HepG2 (cell line): ENCODE results near the gene SUB1. TPM values are rescaled to one million over a fixed set of nuclear protein-coding genes. Genes with fewer than 3 reads are reported as not detected.

ENCODE experiments used
- ATAC-seq: fragments of 200-7000 bp; cut with Tn5 transposase; 3 replicates; pipeline ENCODE4 v1.9.1; 2020; ENCODE audit warnings: mild to moderate bottlenecking, moderate library complexity
- BruUV-seq: library from RNA; stranded (reverse); fragments of 400-500 nt; replicated peaks from 2 replicates; lab custom pipeline; 2021; lab: Mats Ljungman, UMichigan
- CTCF ChIA-PET: fragments of 300-600 bp; formaldehyde crosslinking; extraction: SDS; loops from one replicate; lab custom pipeline; 2021; ENCODE audit warnings: low total read pairs, inconsistent platforms, low intra/inter-chr PET ratio; lab: Yijun Ruan, JAX
- POLR2A ChIA-PET: fragments of 350-600 bp; sonication (Branson Sonifier 250); formaldehyde crosslinking; loops from one replicate; lab custom pipeline; 2020; ENCODE audit warnings: antibody characterized with exemption, inconsistent platforms; lab: Yijun Ruan, JAX
- DNase-seq: peaks from one replicate; pipeline ENCODE4 v3.0.0-alpha.2; 2015; ENCODE audit warnings: low spot score
- FAIRE-seq: peaks from 3 replicates; lab custom pipeline; 2011; peaks lifted over from hg19 to GRCh38; lab: Jason Lieb, UNC
- H2AFZ ChIP-seq: one replicate; pipeline ENCODE4 v1.6.1; 2011; ENCODE audit warnings: low read length, inconsistent platforms
- H3K27ac ChIP-seq: fragments of 300-600 bp; 3 replicates; pipeline ENCODE4 v1.8.0; 2011; ENCODE audit warnings: mixed run types, mild to moderate bottlenecking, mixed read lengths, low read length, inconsistent platforms; ENCODE audit not compliant: insufficient read depth; ENCODE audit errors: extremely low read length
- H3K27me3 ChIP-seq, 2 experiments: fragments of 200-600 bp in 1 of 2; 2 replicates in 1 of 2; 3 replicates in 1 of 2; pipeline versions ENCODE4 v1.6.0 to v1.8.0; 2011; ENCODE audit warnings: low read length in 2 of 2, mild to moderate bottlenecking in 2 of 2, moderate library complexity in 2 of 2, inconsistent platforms in 1 of 2; ENCODE audit not compliant: insufficient read depth in 2 of 2, control insufficient read depth in 1 of 2
- H3K36me3 ChIP-seq, 2 experiments: fragments of 200-600 bp in 1 of 2; replicated peaks in 1 of 2; 2 replicates in 1 of 2; 3 replicates in 1 of 2; pipeline versions ENCODE4 v1.5.1 to v1.8.0; 2011; ENCODE audit warnings: low read length in 2 of 2, inconsistent platforms in 1 of 2; ENCODE audit not compliant: insufficient read depth in 2 of 2, control insufficient read depth in 1 of 2
- H3K4me1 ChIP-seq: 2 replicates; pipeline ENCODE4 v1.5.1; 2012; ENCODE audit warnings: low read length, inconsistent platforms; ENCODE audit not compliant: insufficient read depth
- H3K4me2 ChIP-seq: 2 replicates; pipeline ENCODE4 v1.6.0; 2011; ENCODE audit warnings: low read depth, low read length, inconsistent platforms
- H3K4me3 ChIP-seq, 3 experiments: fragments of 200-600 bp in 1 of 3; sonication (generic), shearing (Covaris generic) in 1 of 3; replicated peaks in 1 of 3; 2 replicates each; pipeline ENCODE4 v1.5.1; 2011 to 2016; ENCODE audit warnings: low read length in 3 of 3, inconsistent platforms in 2 of 3, low read depth in 2 of 3, mild to moderate bottlenecking in 2 of 3, control low read depth in 1 of 3, mixed read lengths in 1 of 3; ENCODE audit not compliant: insufficient read depth in 1 of 3
- H3K79me2 ChIP-seq: one replicate; pipeline ENCODE4 v1.6.1; 2011; ENCODE audit warnings: low read length, inconsistent platforms; ENCODE audit not compliant: insufficient read depth
- H3K9ac ChIP-seq: 2 replicates; pipeline ENCODE4 v1.6.0; 2011; ENCODE audit warnings: mild to moderate bottlenecking, low read depth, low read length, inconsistent platforms; ENCODE audit not compliant: insufficient read depth
- H3K9me3 ChIP-seq: 2 replicates; pipeline ENCODE4 v1.5.1; 2012; ENCODE audit warnings: mild to moderate bottlenecking, low read length
- H4K20me1 ChIP-seq: 2 replicates; pipeline ENCODE4 v1.6.0; 2011; ENCODE audit warnings: inconsistent platforms, mild to moderate bottlenecking, low read length, moderate library complexity; ENCODE audit not compliant: insufficient read depth
- BRCA1 ChIP-seq: sonication (generic); formaldehyde crosslinking; IDR thresholded peaks from 2 replicates; pipeline ENCODE4 v1.4.0; 2020; ENCODE audit warnings: missing genetic modification reagents
- EED ChIP-seq: sonication (generic); formaldehyde crosslinking; IDR thresholded peaks from 2 replicates; pipeline ENCODE4 v1.5.0; 2020; ENCODE audit warnings: mild to moderate bottlenecking, missing genetic modification reagents
- FUBP1 ChIP-seq: sonication (generic); formaldehyde crosslinking; IDR thresholded peaks from 2 replicates; pipeline ENCODE4 v1.5.1; 2020; ENCODE audit warnings: missing genetic modification reagents, mild to moderate bottlenecking, borderline replicate concordance
- GATAD1 ChIP-seq: IDR thresholded peaks from 2 replicates; pipeline ENCODE4 v1.6.1; 2016; ENCODE audit warnings: missing genetic modification reagents, missing compliant biosample characterization
- GPBP1L1 ChIP-seq: sonication (generic); formaldehyde crosslinking; IDR thresholded peaks from 2 replicates; pipeline ENCODE4 v1.5.0; 2020; ENCODE audit warnings: mild to moderate bottlenecking, missing genetic modification reagents
- HMG20A ChIP-seq: IDR thresholded peaks from 2 replicates; pipeline ENCODE4 v1.6.1; 2016; ENCODE audit warnings: borderline replicate concordance
- SMAD3 ChIP-seq: sonication (generic); formaldehyde crosslinking; IDR thresholded peaks from 2 replicates; pipeline ENCODE4 v1.4.0; 2020; ENCODE audit warnings: missing genetic modification reagents
- SOX13 ChIP-seq, 3 experiments: fragments of 450-650 bp in 1 of 3; sonication (generic) in 1 of 3; formaldehyde crosslinking in 1 of 3; IDR thresholded peaks in 2 of 3; conservative IDR thresholded peaks in 1 of 3; 2 replicates each; pipeline versions ENCODE4 v1.5.0 to v1.6.1; 2016 to 2020; ENCODE audit warnings: antibody characterized with exemption in 1 of 3, mild to moderate bottlenecking in 1 of 3, missing compliant biosample characterization in 1 of 3, missing genetic modification reagents in 1 of 3, moderate library complexity in 1 of 3
- SOX5 ChIP-seq: IDR thresholded peaks from 2 replicates; pipeline ENCODE4 v1.6.1; 2016; ENCODE audit warnings: borderline replicate concordance
- SP1 ChIP-seq, 2 experiments: fragments of 450-650 bp in 1 of 2; sonication (generic) in 1 of 2; formaldehyde crosslinking in 1 of 2; IDR thresholded peaks; 2 replicates each; pipeline versions ENCODE4 v1.4.0 to v1.6.1; 2016 to 2020; ENCODE audit warnings: missing genetic modification reagents in 1 of 2
- TOE1 ChIP-seq: sonication (generic); formaldehyde crosslinking; IDR thresholded peaks from 2 replicates; pipeline ENCODE4 v1.4.0; 2020; ENCODE audit warnings: mild to moderate bottlenecking, missing genetic modification reagents
- ZMYM3 ChIP-seq: sonication (generic); formaldehyde crosslinking; IDR thresholded peaks from 2 replicates; pipeline ENCODE4 v1.5.1; 2020; ENCODE audit warnings: mild to moderate bottlenecking, missing genetic modification reagents
- ZNF224 ChIP-seq: sonication (generic); formaldehyde crosslinking; IDR thresholded peaks from 2 replicates; pipeline ENCODE4 v1.5.0; 2020; ENCODE audit warnings: mild to moderate bottlenecking, missing genetic modification reagents
- ZNF580 ChIP-seq: IDR thresholded peaks from 2 replicates; pipeline ENCODE4 v1.6.1; 2016; ENCODE audit warnings: low read depth, borderline replicate concordance
- ZNF598 ChIP-seq: sonication (generic); formaldehyde crosslinking; IDR thresholded peaks from 2 replicates; pipeline ENCODE4 v1.5.1; 2020; ENCODE audit warnings: mild to moderate bottlenecking, missing genetic modification reagents, borderline replicate concordance
- ZSCAN20 ChIP-seq: sonication (generic); formaldehyde crosslinking; IDR thresholded peaks from 2 replicates; pipeline ENCODE4 v1.4.0; 2020; ENCODE audit warnings: missing genetic modification reagents, mild to moderate bottlenecking, borderline replicate concordance
- in situ Hi-C: cut with HindIII; loops from 2 replicates; pipeline ENCODE4 v1.10.0; 2017; ENCODE audit warnings: low pct_unique_long_range_greater_than_20kb; ENCODE audit not compliant: extremely low pct_ligation_motif_present
- intact Hi-C: fragments of 100-400 bp; cut with micrococcal nuclease; formaldehyde crosslinking; loops from one replicate; pipeline ENCODE4 v1.10.0; 2022; ENCODE audit not compliant: unreplicated experiment
- polyA plus RNA-seq, 8 experiments: library from polyadenylated mRNA; depleted of rRNA in 3 of 8; stranded (reverse) in 7 of 8; unstranded in 1 of 8; fragments of >200 nt; fragmentation: Illumina TruSeq in 4 of 8; extraction: Trizol in 4 of 8; gene quantifications; 2 replicates each; pipeline versions ENCODE4 v1.2.1 to v1.2.3, GENCODE V29; 2011 to 2016; ENCODE audit warnings: low read depth in 4 of 8, missing spikeins in 1 of 8, mixed read lengths in 1 of 8; ENCODE audit not compliant: insufficient read depth in 1 of 8
- total RNA-seq, 5 experiments: library from RNA; depleted of rRNA; stranded (reverse); fragments of >200 nt; fragmentation: Illumina TruSeq; extraction: Trizol; gene quantifications; 2 replicates each; pipeline ENCODE4 v1.2.3, GENCODE V29; 2016; ENCODE audit warnings: low read depth in 1 of 5

The SUB1 gene
- total and polyA plus RNA-seq, 2 of the 13 experiments (the other 11 are each of a cell fraction or from before 2014, with no cell fraction given): 182 to 693 TPM

GRCh38 chr5:32559411-32559810 lies 25.9 kb upstream of the SUB1 start:
- ChIA-PET POLR2A (interaction anchor here (1.5 to 1.6 kb wide), 2 partner anchors 15 to 23 kb away, joined by 6 to 7 read pairs; no protein-coding TSS in a partner anchor), CTCF (no interaction called here)
- no peak for ATAC-seq
- Histone ChIP-seq H3K9ac (no peak overlapping the region), H3K79me2 (no peaks in the 10 kb centered on the region), H3K36me3 (no peaks in the 10 kb centered on the region), H3K4me2 (peak overlapping the region; percentile 4; the same call in 1 of the 2 replicates), H3K4me1 (peaks cover 70% of the 10 kb centered on the region), H2AFZ (no peak overlapping the region), H3K27ac (peak overlapping the region; percentile 31), H3K27me3 (no peaks in the 10 kb centered on the region), H4K20me1 (no peaks in the 10 kb centered on the region), H3K4me3 (no peak overlapping the region), H3K9me3 (no peaks in the 10 kb centered on the region)
- TF ChIP-seq SOX5 (CRISPR knock-in tag): peak; percentile 45; the same call in 1 of the 2 replicates
- no peak for TF ChIP-seq FUBP1 (CRISPR knock-in tag)
- no peak for TF ChIP-seq ZNF224 (CRISPR knock-in tag)
- no peak for TF ChIP-seq ZMYM3 (CRISPR knock-in tag)
- no peak for TF ChIP-seq SOX13 (IDR thresholded peaks at IDR 0.05)
- peak in 1 of 2 experiments; percentile 72; a peak in 2 of 4 replicates for TF ChIP-seq SOX13 (CRISPR knock-in tag; conservative IDR thresholded peaks at IDR 0.05 in 1 of 2, IDR thresholded peaks at IDR 0.05 in 1 of 2)
- TF ChIP-seq HMG20A: 0 out of 2 replicates have a peak, but pooled peaks have one; percentile 26
- in situ Hi-C loops (no loop called here), intact Hi-C loops (no loop called here)
- no peak for DNase-seq
- no peak for FAIRE-seq
- BruUV-seq: no TSS peak

GRCh38 chr5:32559921-32560320 lies 25.4 kb upstream of the SUB1 start:
- no TSS peak for BruUV-seq
- FAIRE-seq (no peak), DNase-seq (no peak), ATAC-seq (no peak)
- no peaks in the 10 kb centered on the region for H3K27me3 ChIP-seq
- intact Hi-C loops (no loop called here), in situ Hi-C loops (no loop called here)
- H3K9me3 ChIP-seq: no peaks in the 10 kb centered on the region
- H4K20me1 ChIP-seq: no peaks in the 10 kb centered on the region
- H3K4me3 ChIP-seq: no peak overlapping the region
- peaks cover 73% of the 10 kb centered on the region for H3K4me1 ChIP-seq
- peak overlapping the region; percentile 39 for H3K27ac ChIP-seq
- no peak overlapping the region for H3K4me2 ChIP-seq
- CTCF ChIA-PET: no interaction called here
- no peak overlapping the region for H2AFZ ChIP-seq
- no peaks in the 10 kb centered on the region for H3K79me2 ChIP-seq
- H3K9ac ChIP-seq: no peak overlapping the region; the same call in 1 of the 2 replicates
- no peaks in the 10 kb centered on the region for H3K36me3 ChIP-seq
- POLR2A ChIA-PET: interaction anchor here (1.5 to 1.6 kb wide), 2 partner anchors 15 to 23 kb away, joined by 6 to 7 read pairs; no protein-coding TSS in a partner anchor
- TF ChIP-seq ZNF580 (CRISPR knock-in tag) (no peak), GPBP1L1 (CRISPR knock-in tag) (no peak), BRCA1 (no peak), ZNF598 (CRISPR knock-in tag) (no peak), SMAD3 (CRISPR knock-in tag) (no peak), TOE1 (CRISPR knock-in tag) (no peak), GATAD1 (CRISPR knock-in tag) (no peak), ZSCAN20 (no peak), EED (CRISPR knock-in tag) (no peak), SP1 (IDR thresholded peaks at IDR 0.05) (no peak), SP1 (CRISPR knock-in tag; IDR thresholded peaks at IDR 0.05) (no peak)
